Natural killer cell treated with Interleukin-12 subunit alpha and Interleukin-12 subunit beta and Interleukin-15 and Interleukin-18, amount 100 ng/mL, for 72 hours (primary cell): ENCODE measurements around the gene SLC4A3. TPM values are rescaled to one million over a fixed set of nuclear protein-coding genes. Genes with fewer than 3 reads are reported as not detected.
"Not testable (repeated sequence)": the region's sequence is repeated elsewhere in the genome, so short reads cannot be mapped to it uniquely, and the experiment has no call there.

Experiments used
- ATAC-seq, 2 donors: fragments of 150-1000 bp; cut with Tn5 transposase in 1 of 2; sonication (Bioruptor Pico), chemical (Tn5 transposase) in 1 of 2; 2 replicates each; pipeline ENCODE4 v1.10.0; 2021
- DNase-seq: peaks from one replicate; pipeline ENCODE4 v3.0.0; 2022; ENCODE audit warnings: low spot score
- H3K27ac Mint-ChIP-seq, 2 donors: 1 replicate in 1 of 2; 2 replicates in 1 of 2; pipeline ENCODE4 v1.8.0; 2022; ENCODE audit warnings: mixed read lengths in 2 of 2, mild to moderate bottlenecking in 1 of 2, moderate library complexity in 1 of 2
- H3K27me3 Mint-ChIP-seq, 2 donors: 1 replicate in 1 of 2; 2 replicates in 1 of 2; pipeline ENCODE4 v1.8.0; 2022; ENCODE audit warnings: mixed read lengths in 2 of 2
- H3K36me3 Mint-ChIP-seq: one replicate; pipeline ENCODE4 v1.8.0; 2022; ENCODE audit warnings: mixed read lengths
- H3K4me1 Mint-ChIP-seq, 2 donors: 1 replicate in 1 of 2; 2 replicates in 1 of 2; pipeline ENCODE4 v1.8.0; 2022; ENCODE audit warnings: low read depth in 2 of 2, mixed read lengths in 2 of 2, mild to moderate bottlenecking in 1 of 2
- H3K4me3 Mint-ChIP-seq: one replicate; pipeline ENCODE4 v1.8.0; 2022; ENCODE audit warnings: mixed read lengths
- H3K9me3 Mint-ChIP-seq: 2 replicates; pipeline ENCODE4 v1.8.0; 2022; ENCODE audit warnings: mixed read lengths
- total RNA-seq, 2 donors: library from RNA; stranded (reverse); gene quantifications; one replicate each; pipeline ENCODE4 v1.2.3, GENCODE V29; 2022

SLC4A3 gene
- total RNA-seq, 2 donors from 2014 or later, result not detected

- DNase-seq (peak; percentile 90), ATAC-seq (peak; percentile 93 to 96)
- H3K27ac Mint-ChIP-seq, result no peak overlapping the region
- H3K4me3 Mint-ChIP-seq, result no peak overlapping the region
- peaks cover 5 to 12% of the 10 kb centered on the region in 2 donors for H3K4me1 Mint-ChIP-seq
- H3K9me3 Mint-ChIP-seq, result no peaks in the 10 kb centered on the region
- H3K36me3 Mint-ChIP-seq, result no peaks in the 10 kb centered on the region
- H3K27me3 Mint-ChIP-seq, result peaks cover 10 to 16% of the 10 kb centered on the region in 2 donors
These were observed 15.1 kb downstream of the SLC4A3 start for GRCh38 chr2:219642465-219643083.

GRCh38 chr2:219643084-219643473, 15.6 kb downstream of the SLC4A3 start:
- Mint-ChIP-seq H3K27ac (no peak overlapping the region), H3K4me3 (no peak overlapping the region), H3K9me3 (no peaks in the 10 kb centered on the region)

GRCh38 chr2:219643788-219644398, 16.5 kb downstream of the SLC4A3 start:
- ATAC-seq, result no peak
- Mint-ChIP-seq H3K27ac (no peak overlapping the region), H3K36me3 (no peaks in the 10 kb centered on the region), H3K27me3 (peaks cover 14 to 18% of the 10 kb centered on the region in 2 donors), H3K4me1 (peaks cover 5 to 8% of the 10 kb centered on the region in 2 donors), H3K4me3 (no peak overlapping the region), H3K9me3 (no peaks in the 10 kb centered on the region)
- no peak for DNase-seq

More at GRCh38 chr2:219643084-219643473, 15.6 kb downstream of the SLC4A3 start:
- peaks cover 10 to 16% of the 10 kb centered on the region in 2 donors for H3K27me3 Mint-ChIP-seq
- DNase-seq (no peak), ATAC-seq (no peak)
- peaks cover 5 to 12% of the 10 kb centered on the region in 2 donors for H3K4me1 Mint-ChIP-seq
- no peaks in the 10 kb centered on the region for H3K36me3 Mint-ChIP-seq

GRCh38 chr2:219644801-219645480, 17.5 kb downstream of the SLC4A3 start:
- Mint-ChIP-seq H3K27ac (no peak overlapping the region), H3K36me3 (no peaks in the 10 kb centered on the region), H3K27me3 (peaks cover 14 to 29% of the 10 kb centered on the region in 2 donors), H3K4me3 (no peak overlapping the region), H3K4me1 (peaks cover 5 to 6% of the 10 kb centered on the region in 2 donors), H3K9me3 (no peaks in the 10 kb centered on the region)
- DNase-seq (no peak), ATAC-seq (no peak)

DNA sequence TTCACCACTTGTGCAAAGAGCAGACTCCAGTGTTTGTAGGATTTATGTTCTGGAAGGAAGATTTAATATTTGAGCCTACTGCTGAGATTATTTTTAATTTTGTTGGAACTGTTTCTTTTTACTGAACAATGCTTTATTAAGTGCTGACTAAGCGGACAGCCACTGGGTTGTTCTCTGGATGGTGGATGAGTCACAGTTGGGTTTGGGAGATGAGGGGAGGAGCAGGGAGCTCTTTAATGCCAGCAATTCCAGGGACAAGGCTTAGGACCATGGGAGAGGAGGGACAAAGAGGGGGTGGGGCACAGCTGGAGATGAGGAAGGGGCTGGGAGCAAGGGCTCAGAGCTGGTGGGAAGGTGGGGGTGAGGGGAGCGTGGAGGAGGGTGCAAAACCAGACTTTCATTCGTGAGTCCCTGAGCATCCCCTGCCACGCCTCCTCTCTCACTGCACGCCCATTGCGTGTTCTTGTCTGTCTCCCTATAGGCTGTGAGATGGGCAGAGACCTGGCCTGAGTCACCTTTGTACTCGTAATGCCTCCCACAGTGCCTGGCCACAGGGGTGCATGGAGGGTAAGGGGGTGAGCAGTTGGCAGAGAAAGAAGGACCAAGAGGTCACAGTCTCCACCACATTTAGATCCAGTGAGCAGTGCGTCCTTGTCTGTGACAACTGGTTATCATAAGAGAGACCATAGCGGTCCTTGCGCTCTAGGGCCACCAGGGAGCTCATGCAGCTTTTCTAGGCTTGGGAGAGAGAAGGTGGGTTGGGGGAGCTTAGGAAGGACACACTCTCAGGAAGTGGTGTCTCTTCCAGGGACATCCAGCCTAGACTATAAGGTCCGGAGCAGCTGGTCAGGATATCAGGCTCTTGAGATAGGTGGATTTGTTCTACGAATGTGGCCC, 18.4 kb downstream of the SLC4A3 start:
- peaks cover 19 to 34% of the 10 kb centered on the region in 2 donors for H3K27me3 Mint-ChIP-seq
- no peak overlapping the region for H3K27ac Mint-ChIP-seq
- H3K4me3 Mint-ChIP-seq, result no peak overlapping the region
- peaks cover 5 to 6% of the 10 kb centered on the region in 2 donors for H3K4me1 Mint-ChIP-seq
- no peaks in the 10 kb centered on the region for H3K36me3 Mint-ChIP-seq
- ATAC-seq, result no peak
- no peak for DNase-seq
- H3K9me3 Mint-ChIP-seq, result no peaks in the 10 kb centered on the region

GRCh38 chr2:219648176-219648575, 20.7 kb downstream of the SLC4A3 start:
- Mint-ChIP-seq H3K27me3 (peaks cover 26 to 54% of the 10 kb centered on the region in 2 donors), H3K4me3 (no peak overlapping the region), H3K36me3 (no peaks in the 10 kb centered on the region), H3K9me3 (no peaks in the 10 kb centered on the region), H3K27ac (no peak overlapping the region), H3K4me1 (no peaks in the 10 kb centered on the region)
- DNase-seq (no peak), ATAC-seq (no peak)

DNA sequence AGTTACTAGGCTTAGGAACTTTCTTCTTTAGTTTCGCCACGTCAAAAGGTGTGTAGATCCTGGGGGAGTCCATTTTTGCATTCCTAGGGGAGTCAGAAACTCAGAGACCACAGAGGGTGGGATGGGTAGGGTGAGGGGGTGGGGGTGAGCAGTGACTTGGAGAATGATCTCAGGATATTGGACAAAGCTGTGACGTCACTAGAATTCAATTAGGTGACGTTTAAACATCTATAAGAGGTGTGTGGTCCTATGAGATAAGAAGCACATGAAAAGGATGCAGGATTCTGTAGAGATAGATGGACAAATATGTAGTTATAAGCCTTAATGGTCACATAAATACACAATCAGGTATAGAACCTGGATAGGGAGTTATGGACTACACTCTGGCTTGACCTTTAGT, 21.5 kb downstream of the SLC4A3 start:
- Mint-ChIP-seq H3K4me3 (no peak overlapping the region), H3K36me3 (no peaks in the 10 kb centered on the region), H3K9me3 (no peaks in the 10 kb centered on the region), H3K27me3 (peaks cover 32 to 61% of the 10 kb centered on the region in 2 donors), H3K4me1 (no peaks in the 10 kb centered on the region), H3K27ac (no peak overlapping the region)
- ATAC-seq, result no peak
- no peak for DNase-seq

DNA sequence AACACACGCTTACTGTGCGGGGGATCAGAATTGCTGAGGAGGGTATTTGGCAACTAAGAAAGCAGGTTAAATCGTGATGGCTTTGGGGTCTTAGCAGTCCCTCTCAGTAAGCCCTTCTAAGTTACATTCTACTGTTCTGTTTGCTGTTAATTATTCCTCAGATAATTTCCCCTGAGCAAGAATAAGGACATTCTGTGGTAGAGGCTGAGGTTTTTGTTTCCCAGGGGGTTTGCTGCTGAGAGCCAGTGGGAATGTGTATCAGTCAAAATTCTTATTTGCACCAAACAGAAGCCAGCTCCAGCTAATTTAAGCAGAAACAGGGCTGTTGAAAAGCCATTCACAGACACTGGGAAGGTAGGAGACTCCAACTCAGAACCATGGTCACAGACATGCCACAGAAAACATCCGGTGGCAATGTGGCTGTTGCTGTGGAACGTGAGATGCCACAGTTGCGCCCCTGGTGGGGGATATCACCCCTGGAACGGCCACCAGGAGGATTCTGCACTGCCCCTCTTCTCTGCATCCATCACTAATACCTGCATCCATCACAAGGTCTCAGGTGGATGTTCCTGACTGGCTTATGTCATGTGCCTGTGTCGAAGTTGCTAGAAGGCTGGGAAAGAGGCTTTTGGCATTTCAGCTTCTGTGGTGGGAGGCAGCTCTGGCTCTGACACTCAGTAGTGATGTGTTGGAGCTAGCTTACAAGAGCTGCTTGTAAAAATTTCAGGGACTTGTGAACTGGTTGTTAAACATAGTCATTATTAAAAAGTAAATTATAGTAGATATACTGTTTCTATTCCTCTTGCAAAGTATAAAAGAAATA, 23.2 kb downstream of the SLC4A3 start:
- no peak overlapping the region for H3K27ac Mint-ChIP-seq
- H3K4me3 Mint-ChIP-seq, result no peak overlapping the region
- H3K36me3 Mint-ChIP-seq, result no peaks in the 10 kb centered on the region

GRCh38 chr2:219651656-219652055, 24.2 kb downstream of the SLC4A3 start:
- ATAC-seq, H3K27ac Mint-ChIP-seq: not testable (repeated sequence)
- peaks cover 37 to 70% of the 10 kb centered on the region in 2 donors for H3K27me3 Mint-ChIP-seq

More for the DNA sequence above, 23.2 kb downstream of the SLC4A3 start:
- ATAC-seq (no peak), DNase-seq (no peak)
- Mint-ChIP-seq H3K4me1 (no peaks in the 10 kb centered on the region), H3K9me3 (no peaks in the 10 kb centered on the region), H3K27me3 (peaks cover 36 to 66% of the 10 kb centered on the region in 2 donors)

DNA sequence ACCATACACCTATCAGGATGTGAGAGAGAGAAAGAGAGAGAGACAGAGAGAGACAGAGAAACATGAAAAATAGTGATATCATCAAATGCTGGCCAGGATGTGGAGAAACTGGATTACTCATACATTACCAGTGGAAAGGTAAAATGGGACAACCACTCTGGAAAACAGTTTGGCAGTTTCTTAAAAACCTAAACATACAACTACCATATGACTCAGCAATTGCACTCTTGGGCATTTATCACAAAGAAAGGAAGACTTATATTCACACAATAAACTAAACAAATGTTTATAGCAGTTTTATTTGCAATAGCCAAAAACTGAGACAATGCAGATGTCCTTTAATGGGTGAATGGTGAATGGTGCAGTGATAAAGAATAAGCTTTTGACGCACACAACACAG, 29.1 kb downstream of the SLC4A3 start:
- H3K9me3 Mint-ChIP-seq, result no peaks in the 10 kb centered on the region
- ATAC-seq, result no peak
- no peak overlapping the region for H3K27ac Mint-ChIP-seq

More at GRCh38 chr2:219651656-219652055, 24.2 kb downstream of the SLC4A3 start:
- H3K4me1 Mint-ChIP-seq, H3K4me3 Mint-ChIP-seq, DNase-seq, H3K9me3 Mint-ChIP-seq, H3K36me3 Mint-ChIP-seq: not testable (repeated sequence)

DNA sequence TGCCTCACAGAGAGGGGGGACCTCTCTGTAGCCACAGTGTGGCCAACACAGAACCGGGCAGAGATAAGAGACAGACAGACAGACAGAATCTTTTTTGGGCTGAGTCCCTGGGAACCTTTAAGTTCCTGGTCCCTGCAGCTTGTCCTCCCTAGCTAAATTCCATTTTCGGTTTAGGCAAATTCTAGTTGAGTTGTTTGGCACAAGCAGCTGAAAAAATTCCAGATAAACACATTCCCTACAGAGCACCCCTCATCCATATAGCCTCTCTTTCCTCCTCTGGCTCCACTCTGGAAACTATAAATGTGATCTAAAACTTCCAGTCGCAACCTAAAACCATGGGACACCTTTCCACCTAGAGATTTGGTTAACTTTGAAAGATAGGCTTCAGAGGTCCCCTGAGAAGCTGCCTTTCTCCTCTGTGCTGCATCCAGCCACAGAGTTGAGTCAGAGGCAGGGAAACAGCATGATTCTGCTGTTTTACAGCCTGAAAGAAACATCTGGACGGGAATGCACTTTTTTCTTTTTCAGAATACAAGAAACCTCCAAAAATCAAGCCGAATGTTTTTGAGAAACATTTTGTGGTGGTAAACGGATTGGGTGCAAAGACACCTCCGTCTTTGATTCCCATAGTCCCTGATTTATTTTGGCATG, 30.9 kb downstream of the SLC4A3 start:
- H3K36me3 Mint-ChIP-seq, result peaks cover 8% of the 10 kb centered on the region
- H3K4me3 Mint-ChIP-seq, result no peak overlapping the region
- H3K4me1 Mint-ChIP-seq, result no peaks in the 10 kb centered on the region
- H3K27me3 Mint-ChIP-seq, result peaks cover 26 to 52% of the 10 kb centered on the region in 2 donors
- DNase-seq (no peak), ATAC-seq (no peak)
- no peaks in the 10 kb centered on the region for H3K9me3 Mint-ChIP-seq
- no peak overlapping the region for H3K27ac Mint-ChIP-seq

More for the DNA sequence above, 29.1 kb downstream of the SLC4A3 start:
- H3K36me3 Mint-ChIP-seq, result peaks cover 8% of the 10 kb centered on the region
- H3K4me1 Mint-ChIP-seq, result no peaks in the 10 kb centered on the region
- H3K4me3 Mint-ChIP-seq, result no peak overlapping the region
- no peak for DNase-seq
- peaks cover 30 to 58% of the 10 kb centered on the region in 2 donors for H3K27me3 Mint-ChIP-seq

DNA sequence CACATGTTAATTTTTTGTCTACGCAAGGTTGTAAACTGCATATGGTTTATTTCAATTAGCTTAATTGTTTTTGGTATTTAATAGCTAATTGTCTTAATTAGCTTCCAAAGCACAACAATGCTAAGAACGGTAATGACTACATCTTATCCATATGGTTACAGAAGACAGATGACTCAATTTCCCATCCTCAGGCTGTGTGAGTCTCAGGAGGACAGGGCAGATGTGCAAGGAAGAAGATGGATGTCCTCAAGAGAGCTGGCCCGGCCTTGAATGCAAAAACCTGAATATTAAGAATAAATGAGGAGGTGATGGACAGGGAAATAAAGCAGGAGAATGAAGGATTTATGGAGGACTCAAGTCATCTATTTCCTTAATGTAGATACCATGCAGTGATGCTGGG, 31.4 kb downstream of the SLC4A3 start:
- H3K4me1 Mint-ChIP-seq, result no peaks in the 10 kb centered on the region

More for the DNA sequence above, 31.4 kb downstream of the SLC4A3 start:
- no peak for ATAC-seq
- H3K4me3 Mint-ChIP-seq, result no peak overlapping the region
- no peak for DNase-seq
- peaks cover 8% of the 10 kb centered on the region for H3K36me3 Mint-ChIP-seq
- H3K27ac Mint-ChIP-seq, result no peak overlapping the region
- H3K27me3 Mint-ChIP-seq, result peaks cover 25 to 52% of the 10 kb centered on the region in 2 donors
- H3K9me3 Mint-ChIP-seq, result no peaks in the 10 kb centered on the region
